ENCODE results near the gene ACOT11. TPM values are rescaled to one million over a fixed set of nuclear protein-coding genes. Genes with fewer than 3 reads are reported as not detected.

ACOT11 gene
- total and polyA plus RNA-seq, 2 donors from 2014 or later = 24.6 to 31.1 TPM

GRCh38 chr1:54614563-54614962 lies 66.5 kb downstream of the ACOT11 start:
- H3K27me3 ChIP-seq (ENCODE audit: control insufficient read depth, insufficient read depth, low read length) = no peaks in the 10 kb centered on the region
- FAIRE-seq = no peak
- intact Hi-C loops (cut with DNase I) = no loop called here
- no peak for TF ChIP-seq CTCF (IDR thresholded peaks at IDR 0.05; ENCODE audit: borderline replicate concordance, extremely low read depth, insufficient read depth)
- H3K9me3 ChIP-seq (ENCODE audit: control insufficient read depth in 2 of 3, insufficient read depth in 1 of 3, low read length in 3 of 3) = no peaks in the 10 kb centered on the region
- no peak overlapping the region for H3K27ac ChIP-seq (ENCODE audit: low read depth in 2 of 2, low read length in 2 of 2)
- peak in 1 of 5 donors; percentile 57 for DNase-seq
- H3K4me3 ChIP-seq (ENCODE audit: low read length in 3 of 3) = no peak overlapping the region
- peaks cover 0 to 5% (median 5%) of the 10 kb centered on the region in 3 donors for H3K4me1 ChIP-seq (ENCODE audit: control insufficient read depth in 2 of 3, insufficient read depth in 2 of 3, low read depth in 1 of 3, low read length in 3 of 3)
- H3K9ac ChIP-seq (ENCODE audit: low read length in 3 of 3) = no peak overlapping the region
- peaks cover 0 to 17% (median 0%) of the 10 kb centered on the region in 3 donors for H3K36me3 ChIP-seq (ENCODE audit: control insufficient read depth in 2 of 3, insufficient read depth in 3 of 3, low read length in 3 of 3)

GRCh38 chr1:54615531-54616279 lies 67.7 kb downstream of the ACOT11 start:
- intact Hi-C loops (cut with DNase I) = no loop called here
- H3K36me3 ChIP-seq (ENCODE audit: control insufficient read depth in 2 of 3, insufficient read depth in 3 of 3, low read length in 3 of 3) = peaks cover 0 to 8% (median 0%) of the 10 kb centered on the region in 3 donors
- DNase-seq (peak in 1 of 5 donors; percentile 56), FAIRE-seq (no peak)
- no peak for TF ChIP-seq CTCF (IDR thresholded peaks at IDR 0.05; ENCODE audit: borderline replicate concordance, extremely low read depth, insufficient read depth)
- no peaks in the 10 kb centered on the region for H3K9me3 ChIP-seq (ENCODE audit: control insufficient read depth in 2 of 3, insufficient read depth in 1 of 3, low read length in 3 of 3)
- no peak overlapping the region for H3K9ac ChIP-seq (ENCODE audit: low read length in 3 of 3)
- no peak overlapping the region for H3K4me3 ChIP-seq (ENCODE audit: low read length in 3 of 3)
- peaks cover 0 to 8% (median 6%) of the 10 kb centered on the region in 3 donors for H3K4me1 ChIP-seq (ENCODE audit: control insufficient read depth in 2 of 3, insufficient read depth in 2 of 3, low read depth in 1 of 3, low read length in 3 of 3)
- no peak overlapping the region for H3K27ac ChIP-seq (ENCODE audit: low read depth in 2 of 2, low read length in 2 of 2)
- no peaks in the 10 kb centered on the region for H3K27me3 ChIP-seq (ENCODE audit: control insufficient read depth, insufficient read depth, low read length)

- FAIRE-seq = no peak
- intact Hi-C loops (cut with DNase I) = no loop called here
Measured at GRCh38 chr1:54619749-54620148, 71.7 kb downstream of the ACOT11 start.

More at GRCh38 chr1:54619749-54620148, 71.7 kb downstream of the ACOT11 start:
- no peak overlapping the region for H3K9ac ChIP-seq (ENCODE audit: low read length in 3 of 3)
- H3K27ac ChIP-seq (ENCODE audit: low read depth in 2 of 2, low read length in 2 of 2) = peak overlapping the region in 1 of 2 donors; percentile 26
- no peaks in the 10 kb centered on the region for H3K36me3 ChIP-seq (ENCODE audit: control insufficient read depth in 2 of 3, insufficient read depth in 3 of 3, low read length in 3 of 3)
- H3K4me1 ChIP-seq (ENCODE audit: control insufficient read depth in 2 of 3, insufficient read depth in 2 of 3, low read depth in 1 of 3, low read length in 3 of 3) = peaks cover 0 to 8% (median 6%) of the 10 kb centered on the region in 3 donors
- peak overlapping the region in 1 of 3 donors; percentile 41 for H3K4me3 ChIP-seq (ENCODE audit: low read length in 3 of 3)
- DNase-seq = peak in 1 of 5 donors; percentile 42
- no peaks in the 10 kb centered on the region for H3K27me3 ChIP-seq (ENCODE audit: control insufficient read depth, insufficient read depth, low read length)
- no peak for TF ChIP-seq CTCF (IDR thresholded peaks at IDR 0.05; ENCODE audit: borderline replicate concordance, extremely low read depth, insufficient read depth)
- no peaks in the 10 kb centered on the region for H3K9me3 ChIP-seq (ENCODE audit: control insufficient read depth in 2 of 3, insufficient read depth in 1 of 3, low read length in 3 of 3)
